ENCODE data around the gene DYNAP.

Gene DYNAP, protein sequence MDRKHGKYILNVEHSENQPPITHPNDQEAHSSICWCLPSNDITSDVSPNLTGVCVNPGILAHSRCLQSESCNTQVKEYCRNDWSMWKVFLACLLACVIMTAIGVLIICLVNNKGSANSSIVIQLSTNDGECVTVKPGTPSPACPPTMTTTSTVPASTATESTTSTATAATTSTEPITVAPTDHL

DNA sequence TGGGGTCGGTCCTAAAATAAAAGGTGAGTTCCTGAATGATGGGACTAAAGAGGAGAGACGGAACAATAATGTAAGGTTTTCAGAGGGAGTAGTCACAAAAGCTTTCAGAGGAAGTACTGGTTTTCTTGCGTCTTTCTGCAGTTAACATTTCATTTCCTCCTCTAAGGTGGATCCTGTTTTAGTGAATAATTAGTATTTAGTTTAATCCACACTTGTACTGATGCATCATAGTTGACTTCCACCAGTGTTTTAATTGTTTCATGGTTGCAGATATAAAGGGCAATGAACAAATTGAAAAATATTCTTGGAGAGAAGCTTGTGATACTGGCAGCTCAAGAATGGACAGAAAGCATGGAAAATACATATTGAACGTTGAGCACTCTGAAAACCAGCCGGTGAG, at the start of gene DYNAP:
DYNAP (plus strand) TSS at position 301 of the 400 bp plus-strand sequence; CDS start at position 339, 38 bp downstream.
- no peak for DNase-seq

GRCh38 chr18:54551590-54551989, 39.5 kb upstream of the DYNAP start:
- no peak for DNase-seq

DNA sequence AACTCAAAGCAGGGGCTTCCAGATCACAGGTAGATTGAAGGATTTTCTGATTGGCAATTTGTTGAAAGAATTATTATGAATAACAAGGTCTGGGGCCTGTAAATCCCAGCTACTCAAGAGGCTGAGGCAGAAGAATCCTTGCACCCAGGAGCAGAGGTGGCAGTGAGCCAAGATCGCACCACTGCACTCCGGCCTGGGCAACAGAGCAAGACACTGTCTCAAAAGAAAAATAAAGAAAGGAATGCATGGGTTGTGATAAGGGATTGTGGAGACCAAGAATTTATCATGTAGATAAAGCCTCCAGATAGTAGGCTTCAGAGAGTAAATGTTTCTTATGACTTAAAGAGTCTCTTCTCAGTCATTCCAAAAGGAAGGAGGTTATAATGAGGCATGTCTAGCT, 35.8 kb upstream of the DYNAP start:
- DNase-seq = no peak

DNA sequence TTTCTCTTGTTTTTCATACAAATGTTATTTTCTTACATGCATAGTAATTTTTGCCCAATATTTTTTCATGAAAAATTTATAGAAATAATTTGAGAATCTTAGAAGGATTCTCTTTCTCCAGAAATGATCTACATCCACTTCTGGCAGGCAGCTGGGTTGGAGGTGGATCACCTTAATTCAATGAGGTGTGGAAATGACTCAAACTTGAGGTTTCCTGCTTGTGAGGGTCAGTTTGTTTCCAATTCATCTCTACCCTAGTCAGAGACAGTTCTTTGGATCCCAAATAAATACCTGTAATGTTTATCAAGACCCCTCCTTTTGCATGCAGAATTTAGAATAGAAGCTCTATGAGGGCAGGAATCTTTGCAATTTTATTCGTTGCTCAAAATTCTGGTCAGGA, 35.0 kb upstream of the DYNAP start:
- no peak for DNase-seq

DNA sequence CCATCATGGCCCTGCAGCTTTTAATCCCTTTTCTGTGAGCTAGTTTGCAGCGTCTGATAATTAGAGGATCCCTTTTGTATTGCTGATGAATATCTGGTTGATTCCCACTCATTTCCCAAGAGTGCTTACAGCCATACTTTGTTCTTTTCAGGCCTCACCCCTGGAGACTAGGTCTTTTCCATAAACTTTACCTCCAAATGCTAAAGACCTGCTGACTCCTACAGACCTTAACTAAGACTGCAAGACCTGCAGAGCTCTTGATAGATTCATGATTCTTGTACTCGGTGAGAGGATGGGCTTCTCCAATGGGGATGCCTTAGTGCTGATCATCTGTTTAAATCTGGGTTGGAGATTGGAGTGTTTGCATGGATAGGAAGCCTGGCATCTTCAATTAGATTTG, 33.1 kb upstream of the DYNAP start:
- no peak for DNase-seq

- peak; percentile 4 for DNase-seq
These were observed 32.1 kb upstream of the DYNAP start for GRCh38 chr18:54558609-54559585.

GRCh38 chr18:54561706-54562267, 29.3 kb upstream of the DYNAP start:
- DNase-seq = no peak

GRCh38 chr18:54580202-54580729, 10.8 kb upstream of the DYNAP start:
- DNase-seq = no peak

DNA sequence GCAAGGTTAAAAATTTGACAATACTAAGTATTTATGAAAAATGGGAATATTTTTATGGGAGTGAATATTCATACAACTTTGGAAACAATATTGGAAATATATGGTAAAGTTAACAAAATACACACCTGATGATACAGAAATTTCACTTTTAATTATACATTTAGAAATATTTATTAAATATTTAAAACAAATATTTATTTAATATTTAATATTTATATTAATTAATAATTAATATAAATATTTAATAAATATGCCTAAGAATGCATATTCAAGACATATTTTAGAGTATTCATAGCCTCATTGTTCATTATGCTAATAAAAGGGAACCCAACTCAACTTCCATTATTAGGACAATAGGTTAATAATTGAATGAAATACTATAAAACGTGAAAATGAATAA, 7.0 kb upstream of the DYNAP start:
- no peak for DNase-seq

- DNase-seq = no peak
These were observed 5.3 kb upstream of the DYNAP start for GRCh38 chr18:54585743-54586142.

DNA sequence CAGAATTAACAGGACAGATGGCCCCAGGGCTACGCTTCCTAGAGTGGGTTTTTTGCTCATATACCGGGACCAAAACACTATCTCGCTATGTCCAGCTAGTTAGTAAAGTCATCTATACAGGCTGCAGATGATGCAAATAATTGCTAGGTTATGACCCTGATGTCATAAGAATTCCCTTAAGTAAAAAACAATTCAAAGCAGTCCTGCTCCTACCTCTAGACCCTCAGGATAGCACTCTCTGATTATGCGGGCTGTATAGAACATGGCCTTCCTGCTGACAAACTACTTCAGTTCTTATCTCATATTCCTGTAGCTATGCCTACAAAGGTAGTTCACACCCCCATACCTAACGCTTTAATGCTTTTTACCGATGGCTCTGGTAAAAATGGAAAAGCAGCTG, 13.2 kb downstream of the DYNAP start:
- DNase-seq = no peak

- DNase-seq = no peak
These were observed 15.8 kb downstream of the DYNAP start for GRCh38 chr18:54606835-54607212.

DNA sequence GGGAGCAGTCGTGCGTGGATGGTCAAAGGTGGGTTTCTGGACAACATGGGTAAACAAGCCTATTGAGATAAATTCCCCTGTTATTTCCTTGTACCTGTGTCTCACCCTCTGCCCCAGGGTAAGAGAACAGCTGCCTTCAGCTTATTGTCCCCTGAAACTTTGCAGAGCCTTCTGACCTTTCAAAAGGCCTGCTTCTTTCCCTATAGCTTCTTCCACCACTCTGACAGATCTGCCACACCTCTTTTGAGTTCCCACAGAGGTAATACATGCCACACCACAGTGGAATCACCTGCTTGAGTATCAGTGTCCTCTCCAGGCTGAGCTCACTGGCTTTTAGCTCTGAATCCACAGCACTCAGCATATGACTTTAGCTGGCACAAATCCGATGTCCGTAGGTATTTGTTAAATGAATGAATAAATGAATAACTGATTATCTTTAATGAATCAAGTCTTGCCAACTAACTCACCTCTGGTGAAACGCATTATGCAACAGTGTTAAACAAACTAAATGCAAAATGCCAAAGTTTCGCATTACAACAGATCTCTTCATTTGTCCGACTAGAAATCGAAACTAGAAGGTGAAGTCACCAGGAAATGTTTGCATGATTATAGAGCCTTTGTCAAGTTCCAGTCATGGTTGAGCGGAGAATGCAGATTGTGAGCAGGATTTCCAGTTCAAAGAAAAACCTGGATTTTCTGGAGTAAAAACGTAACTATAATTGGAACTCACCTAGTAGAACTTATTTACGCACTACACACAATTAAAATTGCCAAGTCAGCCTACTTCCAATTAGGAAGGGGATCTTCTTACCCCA, 16.4 kb downstream of the DYNAP start:
- DNase-seq = peak; percentile 1

DNA sequence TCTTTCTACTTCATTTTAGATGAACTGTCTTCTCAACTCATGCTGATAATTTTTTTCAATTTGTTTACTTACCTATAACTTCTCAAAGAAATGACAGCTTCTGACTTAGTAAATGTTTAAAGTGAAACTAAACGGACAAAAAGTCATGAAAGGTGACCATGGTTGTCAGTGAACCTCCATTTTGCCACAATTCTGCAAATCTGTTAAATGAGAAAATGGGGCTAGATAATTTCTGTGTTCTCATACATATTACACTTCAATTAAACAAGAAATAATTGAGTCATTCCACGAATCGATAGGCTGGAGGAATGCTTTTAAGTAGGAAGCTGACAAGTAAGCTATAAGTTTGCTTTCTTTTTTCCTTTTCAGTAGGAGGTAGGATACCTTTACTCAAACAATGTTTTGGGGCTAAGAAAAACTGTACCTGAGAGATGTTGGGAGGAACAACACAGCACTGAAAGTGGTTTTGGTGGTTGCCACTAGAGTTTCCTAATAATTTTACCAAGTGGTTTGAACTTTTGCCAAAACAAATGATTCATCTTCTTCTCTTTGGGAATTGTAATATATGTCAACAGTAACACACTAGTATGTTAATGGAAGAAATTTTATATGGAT, 17.1 kb downstream of the DYNAP start:
- DNase-seq = peak; percentile 28

- DNase-seq = no peak
These were observed 20.8 kb downstream of the DYNAP start for GRCh38 chr18:54611816-54612215.

DNA sequence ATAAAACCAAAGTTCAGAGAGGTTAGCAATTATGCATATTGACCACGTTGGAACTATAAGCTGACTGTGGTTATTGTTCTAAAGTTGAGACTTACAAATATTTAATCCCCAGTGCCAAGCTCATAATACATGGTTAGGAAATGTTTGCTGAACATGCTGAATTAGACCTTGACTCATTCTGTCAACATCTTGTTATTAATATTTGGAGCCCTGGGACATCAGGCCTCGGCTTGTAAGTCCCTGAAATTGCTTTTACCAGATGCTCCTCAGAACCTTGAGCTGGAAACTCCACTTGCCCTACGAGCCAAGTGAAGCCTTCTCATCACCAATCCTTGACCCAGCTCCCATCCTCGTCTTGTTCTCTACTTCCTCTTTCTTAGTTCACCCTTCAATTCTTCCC, 21.2 kb downstream of the DYNAP start:
- no peak for DNase-seq

DNA sequence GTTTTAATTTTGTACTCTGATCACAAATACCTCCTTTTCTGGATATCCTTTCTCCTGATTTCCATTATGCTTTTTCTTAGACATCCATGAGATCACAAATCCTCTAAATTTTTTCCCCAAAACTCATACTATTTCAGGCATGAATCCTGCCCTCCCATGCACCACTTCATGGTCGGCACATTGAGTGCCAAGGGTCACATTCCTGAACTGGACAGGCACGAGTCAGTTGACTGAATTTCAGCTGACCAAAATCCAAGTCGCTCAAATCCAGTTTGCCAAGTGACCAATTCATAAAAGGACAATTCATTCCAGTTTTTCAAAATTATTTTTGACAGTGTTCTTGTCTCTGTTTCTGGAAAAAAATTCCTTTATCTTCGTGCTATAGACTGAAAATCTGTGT, 22.1 kb downstream of the DYNAP start:
- DNase-seq = no peak

- DNase-seq = no peak
These were observed 25.3 kb downstream of the DYNAP start for GRCh38 chr18:54616220-54616848.

DNA sequence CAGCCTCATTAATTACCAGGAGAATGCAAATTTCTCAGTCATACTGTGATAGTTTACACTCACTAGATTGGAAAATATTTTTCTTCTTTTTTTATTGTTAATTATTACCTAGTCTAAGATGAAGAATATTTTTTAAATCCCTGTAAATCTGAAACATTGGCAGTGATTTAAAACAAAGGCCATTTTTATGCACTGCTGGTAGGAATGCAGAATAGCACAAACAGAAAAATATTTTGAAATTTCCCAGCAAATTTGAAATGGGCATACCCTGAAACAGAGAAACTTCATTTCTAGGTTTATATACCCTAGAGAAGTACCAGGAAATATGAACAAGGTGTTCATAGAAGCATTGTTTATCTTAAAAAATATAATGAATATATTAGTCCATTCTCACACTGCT, 31.0 kb downstream of the DYNAP start:
- no peak for DNase-seq

- DNase-seq = no peak
These were observed 35.7 kb downstream of the DYNAP start for GRCh38 chr18:54626779-54627178.

DNA sequence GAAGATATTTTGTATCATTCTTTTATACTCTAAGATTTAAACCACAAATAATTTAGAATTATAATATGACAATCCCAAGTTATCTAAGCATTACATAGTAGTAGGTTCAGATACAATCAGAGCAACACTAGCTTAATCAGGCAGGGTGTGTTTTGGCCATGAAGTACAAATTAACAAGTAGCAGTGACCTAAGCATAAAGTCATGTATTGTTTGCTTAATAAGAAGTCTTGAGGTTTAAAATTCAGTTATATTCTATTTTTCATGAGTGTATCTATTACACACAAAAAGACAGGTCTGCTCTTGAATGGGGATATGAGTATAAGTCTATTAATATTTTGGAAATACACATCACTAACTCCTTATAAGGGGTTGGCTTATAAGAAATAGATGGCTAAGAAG, 39.9 kb downstream of the DYNAP start:
- DNase-seq = no peak

GRCh38 chr18:54636217-54636616, 45.2 kb downstream of the DYNAP start:
- DNase-seq = no peak
